ENCODE measurements around the gene MED13L. TPM values are rescaled to one million over a fixed set of nuclear protein-coding genes. Genes with fewer than 3 reads are reported as not detected.

The MED13L gene
- total and polyA plus RNA-seq, 2 donors (not counting 3 experiments of a cell fraction or from before 2014, with no cell fraction given): 27.4 to 93.6 TPM

DNA sequence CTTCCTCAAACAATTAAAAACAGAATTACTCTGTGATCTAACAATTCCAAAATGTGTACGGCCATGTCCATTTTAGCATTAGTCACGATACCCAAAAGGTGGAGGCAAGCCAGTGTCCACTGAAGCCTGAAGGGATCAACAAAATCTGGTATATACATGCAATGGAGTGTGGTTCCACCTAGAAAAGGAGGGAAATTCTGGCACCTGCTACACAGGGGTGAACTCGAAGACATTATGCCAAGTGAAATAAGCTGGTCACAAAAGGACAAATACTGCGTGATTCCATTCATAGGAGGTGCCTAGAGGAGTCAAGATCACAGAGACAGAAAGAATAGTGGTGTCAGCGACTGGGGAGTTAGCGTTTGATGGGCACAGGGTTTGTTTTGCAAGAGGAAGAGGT lies 331.4 kb downstream of the MED13L start:
- Histone ChIP-seq H3K9me3 (replicated peaks; ENCODE audit: control insufficient read depth, insufficient read depth, low read length) (no peaks in the 10 kb centered on the region), H3K4me3 (replicated peaks in 1 of 3; ENCODE audit: insufficient read depth in 1 of 3, low read depth in 1 of 3, low read length in 3 of 3) (no peak overlapping the region), H3K9ac (replicated peaks; ENCODE audit: extremely low read depth, insufficient read depth, low read length) (no peak overlapping the region), H3K36me3 (ENCODE audit: control insufficient read depth in 2 of 2, extremely low read depth in 1 of 2, insufficient read depth in 2 of 2, low read length in 2 of 2) (no peaks in the 10 kb centered on the region), H3K4me1 (ENCODE audit: control insufficient read depth, extremely low read depth, insufficient read depth, low read length) (no peaks in the 10 kb centered on the region), H3K79me2 (ENCODE audit: control insufficient read depth, insufficient read depth, low read length) (no peaks in the 10 kb centered on the region), H3K27me3 (ENCODE audit: control insufficient read depth in 2 of 2, insufficient read depth in 2 of 2, low read length in 2 of 2) (no peaks in the 10 kb centered on the region), H3K27ac (ENCODE audit: insufficient read depth, low read depth, low read length) (no peak overlapping the region), H3K9me1 (replicated peaks; ENCODE audit: control insufficient read depth, extremely low read depth, insufficient read depth, low read length) (no peaks in the 10 kb centered on the region), H3K4me2 (ENCODE audit: insufficient read depth, low read length) (no peak overlapping the region), H2AFZ (ENCODE audit: low read depth, low read length) (no peak overlapping the region), H4K20me1 (replicated peaks; ENCODE audit: control insufficient read depth, extremely low read depth, insufficient read depth, low read length) (no peaks in the 10 kb centered on the region)
- no peak for DNase-seq (ENCODE audit: low read depth, low spot score)
- ChIA-PET POLR2A (interaction anchor here (0.6 kb wide), 1 partner anchor 1262 kb away, joined by 3 read pairs; the partner anchor contains the start of gene TBX3), CTCF (interaction anchor here (0.6 to 2.5 kb wide), 6 partner anchors 9 to 1966 kb away, joined by 3 to 34 read pairs (median 7); no protein-coding TSS in a partner anchor)
- intact Hi-C loops (cut with micrococcal nuclease) (no loop called here), dilution Hi-C loops (cut with MboI; ENCODE audit: extremely low pct_ligation_motif_present, low sequenced_read_pairs) (no loop called here)
- BruUV-seq (replicated peaks): no TSS peak
- FAIRE-seq: no peak
- TF ChIP-seq EZH2 (IDR thresholded peaks at IDR 0.05; ENCODE audit: borderline replicate concordance, low read depth, low read length, severe bottlenecking) (no peak), GATA2 (IDR thresholded peaks at IDR 0.05; ENCODE audit: insufficient read depth, insufficient read length, low read depth, low read length) (no peak), JUN (IDR thresholded peaks at IDR 0.05; ENCODE audit: borderline replicate concordance, insufficient read depth, insufficient read length, low read depth) (no peak), POLR2AphosphoS5 (IDR thresholded peaks at IDR 0.05; ENCODE audit: insufficient read depth, low read depth, low read length) (no peak), POLR2A (IDR thresholded peaks at IDR 0.05; ENCODE audit: low read depth, low read length) (no peak)
- TF ChIP-seq, protein P1, sequence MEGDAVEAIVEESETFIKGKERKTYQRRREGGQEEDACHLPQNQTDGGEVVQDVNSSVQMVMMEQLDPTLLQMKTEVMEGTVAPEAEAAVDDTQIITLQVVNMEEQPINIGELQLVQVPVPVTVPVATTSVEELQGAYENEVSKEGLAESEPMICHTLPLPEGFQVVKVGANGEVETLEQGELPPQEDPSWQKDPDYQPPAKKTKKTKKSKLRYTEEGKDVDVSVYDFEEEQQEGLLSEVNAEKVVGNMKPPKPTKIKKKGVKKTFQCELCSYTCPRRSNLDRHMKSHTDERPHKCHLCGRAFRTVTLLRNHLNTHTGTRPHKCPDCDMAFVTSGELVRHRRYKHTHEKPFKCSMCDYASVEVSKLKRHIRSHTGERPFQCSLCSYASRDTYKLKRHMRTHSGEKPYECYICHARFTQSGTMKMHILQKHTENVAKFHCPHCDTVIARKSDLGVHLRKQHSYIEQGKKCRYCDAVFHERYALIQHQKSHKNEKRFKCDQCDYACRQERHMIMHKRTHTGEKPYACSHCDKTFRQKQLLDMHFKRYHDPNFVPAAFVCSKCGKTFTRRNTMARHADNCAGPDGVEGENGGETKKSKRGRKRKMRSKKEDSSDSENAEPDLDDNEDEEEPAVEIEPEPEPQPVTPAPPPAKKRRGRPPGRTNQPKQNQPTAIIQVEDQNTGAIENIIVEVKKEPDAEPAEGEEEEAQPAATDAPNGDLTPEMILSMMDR (IDR thresholded peaks at IDR 0.05; ENCODE audit: extremely low read depth in 1 of 2, insufficient read depth in 1 of 2, low read depth in 1 of 2, low read length in 2 of 2): no peak
